Prostate gland (tissue), 2 donors: ENCODE data around the gene ZNF700. TPM values are rescaled to one million over a fixed set of nuclear protein-coding genes. Genes with fewer than 3 reads are reported as not detected.
A peak's percentile ranks its signal among the peaks of the same experiment; 100 is the strongest.

Experiments
- DNase-seq: peaks from one replicate; pipeline ENCODE4 v3.0.0-alpha.2; 2019; ENCODE audit warnings: low spot score
- H3K27ac ChIP-seq, 2 donors: fragments of 200-600 bp; sonication (generic); 2 replicates each; pipeline ENCODE4 v1.5.1; 2017 to 2019
- H3K27me3 ChIP-seq: fragments of 200-600 bp; sonication (generic); replicated peaks from 2 replicates; pipeline ENCODE4 v1.5.1; 2019; ENCODE audit not compliant: insufficient read depth
- H3K36me3 ChIP-seq, 2 donors: fragments of 200-600 bp; sonication (generic); 1 replicate in 1 of 2; 2 replicates in 1 of 2; pipeline versions ENCODE4 v1.5.1 to v1.8.1; 2017 to 2019
- H3K4me1 ChIP-seq: fragments of 200-600 bp; sonication (generic); replicated peaks from 2 replicates; pipeline ENCODE4 v1.5.1; 2019
- H3K4me3 ChIP-seq, 2 donors: fragments of 200-600 bp; sonication (generic); 2 replicates each; pipeline ENCODE4 v1.5.1; 2017 to 2019
- H3K9me3 ChIP-seq: fragments of 200-600 bp; sonication (generic); 2 replicates; pipeline ENCODE4 v1.5.1; 2017
- CTCF ChIP-seq, 4 experiments: fragments of 200-600 bp in 2 of 4; fragments of 450-650 bp in 2 of 4; sonication (generic) in 2 of 4; IDR thresholded peaks; 1 replicate in 3 of 4; 2 replicates in 1 of 4; pipeline ENCODE4 v1.5.1; 2016 to 2019; ENCODE audit warnings: antibody characterized with exemption in 4 of 4, mild to moderate bottlenecking in 2 of 4, moderate library complexity in 2 of 4
- POLR2A ChIP-seq: fragments of 450-650 bp; IDR thresholded peaks from one replicate; pipeline ENCODE4 v1.6.1; 2016; ENCODE audit warnings: antibody characterized with exemption, mild to moderate bottlenecking
- POLR2AphosphoS5 ChIP-seq: sonication (generic); formaldehyde crosslinking; IDR thresholded peaks from one replicate; pipeline ENCODE4 v1.6.1; 2017; ENCODE audit warnings: antibody characterized with exemption
- WGBS: methylation state at CpG from one replicate; pipeline ENCODE4 v1.1.5; 2018; 5-methylcytosine and 5-hydroxymethylcytosine counted together
- intact Hi-C: fragments of 100-400 bp; cut with DNase I; formaldehyde crosslinking; loops from one replicate; pipeline ENCODE4 v1.14.2; 2022
- total RNA-seq, 2 donors: library from RNA; depleted of rRNA; stranded (reverse); fragments of >200 nt; gene quantifications; one replicate each; pipeline ENCODE4 v1.1.0, GENCODE V29; 2016

Gene ZNF700
- total RNA-seq, 2 donors from 2014 or later, result 16.8 to 18.0 TPM

DNA sequence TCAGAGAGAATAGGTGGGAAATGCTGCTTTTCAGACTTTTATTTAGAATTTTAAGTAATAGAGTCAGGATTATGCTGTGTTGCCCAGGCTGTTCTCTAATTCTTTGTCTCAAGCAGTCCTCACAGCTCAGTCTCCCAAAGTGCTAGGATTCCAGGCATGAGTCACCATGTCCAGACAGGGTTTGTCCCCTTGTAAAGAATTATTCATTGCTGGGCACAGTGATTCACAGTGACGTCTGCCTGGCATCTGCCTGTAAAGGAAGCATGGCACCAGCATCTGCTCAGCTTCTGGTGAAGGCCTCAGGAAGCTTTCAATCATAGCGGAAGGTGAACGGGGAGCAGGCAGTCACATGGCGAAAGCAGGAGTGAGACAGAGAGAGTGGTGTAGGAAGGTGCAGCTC is 57.6 kb downstream of the ZNF700 start:
- H3K9me3 ChIP-seq, result peaks cover 4% of the 10 kb centered on the region

GRCh38 chr19:11984986-11985385 is 60.1 kb downstream of the ZNF700 start:
- DNase-seq, result no peak
- no peaks in the 10 kb centered on the region for H3K27me3 ChIP-seq
- 37% methylated on average over 5 of the region's 5 CpGs for WGBS
- H3K27ac ChIP-seq, result no peak overlapping the region
- H3K36me3 ChIP-seq, result no peaks in the 10 kb centered on the region
- TF ChIP-seq POLR2AphosphoS5 (no peak), POLR2A (no peak), CTCF (IDR thresholded peaks at IDR 0.05) (no peak)
- intact Hi-C loops, result no loop called here
- no peaks in the 10 kb centered on the region for H3K9me3 ChIP-seq
- no peak overlapping the region for H3K4me3 ChIP-seq
- no peaks in the 10 kb centered on the region for H3K4me1 ChIP-seq

More for the DNA sequence above, 57.6 kb downstream of the ZNF700 start:
- Histone ChIP-seq H3K27ac (no peak overlapping the region), H3K4me3 (no peak overlapping the region), H3K4me1 (no peaks in the 10 kb centered on the region), H3K36me3 (peaks cover 0 to 8% of the 10 kb centered on the region in 2 donors), H3K27me3 (no peaks in the 10 kb centered on the region)
- intact Hi-C loops, result no loop called here
- 76% methylated on average over 4 of the region's 4 CpGs for WGBS
- TF ChIP-seq POLR2A, result no peak
- TF ChIP-seq CTCF (IDR thresholded peaks at IDR 0.05), result no peak
- no peak for DNase-seq

DNA sequence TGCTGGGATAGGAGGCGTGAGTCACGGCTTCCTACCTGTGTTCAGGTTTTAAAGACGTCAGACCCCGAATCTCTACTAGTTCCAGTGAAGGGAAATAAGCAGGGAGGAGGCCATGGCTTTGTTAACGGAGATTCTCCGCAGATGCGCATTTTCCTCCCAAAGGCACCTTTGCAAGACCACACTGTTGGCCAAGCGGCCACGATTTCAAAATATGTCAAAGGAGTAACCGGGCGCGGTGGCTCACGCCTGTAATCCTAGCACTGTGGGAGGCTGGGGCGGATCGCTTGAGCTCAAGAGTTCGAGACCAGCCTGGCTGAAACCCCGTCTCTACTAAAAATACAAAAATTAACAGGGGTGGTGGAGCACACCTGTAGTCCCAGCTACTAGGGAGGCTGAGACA is 61.8 kb downstream of the ZNF700 start:
- H3K4me1 ChIP-seq, result no peaks in the 10 kb centered on the region
- no peaks in the 10 kb centered on the region for H3K27me3 ChIP-seq
- TF ChIP-seq POLR2A (no peak), CTCF (IDR thresholded peaks at IDR 0.05) (no peak), POLR2AphosphoS5 (no peak)
- H3K9me3 ChIP-seq, result no peaks in the 10 kb centered on the region
- no peak for DNase-seq
- intact Hi-C loops, result loop anchor here (1.0 to 2.0 kb wide), 2 partner anchors 106 to 188 kb away; partner anchors contain the start of gene ZNF491
- WGBS, result 94% methylated on average over 17 of the region's 17 CpGs
- H3K4me3 ChIP-seq, result no peak overlapping the region
- no peak overlapping the region for H3K27ac ChIP-seq
- no peaks in the 10 kb centered on the region for H3K36me3 ChIP-seq

DNA sequence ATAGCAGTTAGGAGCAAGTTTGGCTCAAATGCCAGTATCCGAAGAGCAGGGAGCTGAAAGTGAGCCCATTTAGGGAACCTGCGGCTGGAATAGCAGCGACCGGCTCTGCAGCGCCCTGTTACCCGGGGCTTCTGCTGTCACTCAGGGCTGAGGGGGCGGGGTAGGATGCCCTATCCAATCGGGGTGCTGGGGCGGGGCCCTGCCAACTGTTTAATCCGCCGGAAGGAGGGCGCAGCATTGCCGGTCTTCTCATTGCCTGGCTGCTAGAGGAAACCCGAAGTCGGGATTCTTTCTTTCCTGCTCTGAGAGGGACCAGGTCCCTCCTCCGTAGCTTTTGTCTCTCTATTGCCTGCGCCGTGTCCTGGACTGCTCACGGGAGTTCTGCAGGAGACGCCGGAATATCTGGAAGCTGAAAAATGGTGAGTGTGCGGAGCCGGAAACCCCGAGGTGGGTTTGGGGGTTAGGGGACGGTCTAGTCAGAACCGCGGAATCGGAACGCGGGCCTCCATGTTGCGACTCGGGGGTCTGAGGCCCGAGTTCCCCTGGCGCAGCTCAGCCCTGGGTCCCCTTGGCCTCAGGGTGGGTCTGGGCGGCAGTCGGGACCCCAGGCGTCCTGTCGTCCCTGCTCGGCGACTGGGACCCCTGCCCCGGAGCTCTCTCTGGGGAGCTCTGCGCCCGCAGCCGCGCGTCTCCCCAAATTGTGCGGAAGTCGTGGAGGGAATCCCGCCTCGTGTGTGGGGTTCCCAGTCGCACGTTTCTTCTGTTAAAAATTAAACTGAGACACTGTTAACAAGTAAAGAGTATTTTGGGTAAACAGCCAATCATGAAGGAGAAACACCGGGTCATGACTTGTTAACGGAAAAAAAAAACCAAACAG is 62.7 kb downstream of the ZNF700 start:
- peak; percentile 95 for DNase-seq
- Histone ChIP-seq H3K4me1 (no peaks in the 10 kb centered on the region), H3K9me3 (no peaks in the 10 kb centered on the region), H3K27me3 (no peaks in the 10 kb centered on the region), H3K36me3 (no peaks in the 10 kb centered on the region), H3K27ac (peak overlapping the region; percentile 77 to 85), H3K4me3 (peak overlapping the region; percentile 65 to 73)
- TF ChIP-seq POLR2A, result peak; percentile 68
- peak in 2 of 4 experiments; percentile 5 to 22 for TF ChIP-seq CTCF (IDR thresholded peaks at IDR 0.05)
- TF ChIP-seq POLR2AphosphoS5, result peak; percentile 94
- intact Hi-C loops, result loop anchor here (1.0 to 2.0 kb wide), 4 partner anchors 23 to 189 kb away; partner anchors contain the start of genes ZNF491 and ZNF69
- under 1% methylated on average over 51 of the region's 54 CpGs for WGBS
